ENCODE results near the gene TDP1. TPM values are rescaled to one million over a fixed set of nuclear protein-coding genes. Genes with fewer than 3 reads are reported as not detected.

TDP1 gene
- total and polyA plus RNA-seq, 9 of the 15 experiments (the other 6 are each of a cell fraction or from before 2014, with no cell fraction given), result 21.4 to 41.6 (median 32.3) TPM

DNA sequence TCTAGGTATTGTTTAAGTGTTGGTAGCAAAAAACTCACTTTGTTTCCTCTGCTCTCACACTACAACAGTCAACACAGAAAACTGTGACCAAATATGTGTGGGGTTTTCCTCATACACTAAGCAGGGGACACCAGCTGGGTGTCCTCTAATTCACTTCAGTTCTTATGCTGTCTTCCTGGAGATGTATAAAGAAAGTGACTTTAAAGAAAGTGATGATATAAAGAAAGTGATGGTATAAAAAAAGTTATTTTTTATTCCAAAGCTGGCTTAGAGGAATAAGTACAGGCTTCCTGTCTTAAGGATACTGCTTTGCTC lies 31.4 kb downstream of the TDP1 start (continued):
- no peak for TF ChIP-seq SREBF1 (IDR thresholded peaks at IDR 0.05; ENCODE audit: borderline replicate concordance, low read depth, low read length)
- no peak for TF ChIP-seq SPI1 (IDR thresholded peaks at IDR 0.05; ENCODE audit: borderline replicate concordance, low read depth, low read length)

- Histone ChIP-seq H3K27me3 (ENCODE audit: control insufficient read depth in 2 of 2, insufficient read depth in 2 of 2, low read length in 2 of 2) (no peaks in the 10 kb centered on the region), H2AFZ (ENCODE audit: low read depth, low read length) (no peak overlapping the region), H4K20me1 (replicated peaks; ENCODE audit: control insufficient read depth, insufficient read depth, low read length) (no peaks in the 10 kb centered on the region), H3K4me1 (replicated peaks in 1 of 2; ENCODE audit: control insufficient read depth in 2 of 2, insufficient read depth in 2 of 2, low read length in 2 of 2) (no peaks in the 10 kb centered on the region), H3K79me2 (ENCODE audit: control insufficient read depth, insufficient read depth, low read length) (no peaks in the 10 kb centered on the region), H3K9me3 (replicated peaks; ENCODE audit: control insufficient read depth, insufficient read depth, low read depth, low read length) (no peaks in the 10 kb centered on the region), H3K9ac (ENCODE audit: insufficient read depth in 1 of 2, low read depth in 2 of 2, low read length in 2 of 2) (no peak overlapping the region), H3K9me1 (ENCODE audit: control insufficient read depth, insufficient read depth, low read length) (no peaks in the 10 kb centered on the region), H3K36me3 (ENCODE audit: control insufficient read depth, insufficient read depth, low read length) (peaks cover 58% of the 10 kb centered on the region; the same call in 2 of the 3 replicates), H3K27ac (ENCODE audit: extremely low read depth, low read depth, low read length) (no peak overlapping the region), H3K4me2 (ENCODE audit: insufficient read depth, low read length) (no peak overlapping the region), H3K4me3 (no peak overlapping the region)
- CTCF ChIA-PET (ENCODE audit: low intra/inter-chr PET ratio), result no interaction called here
- ATAC-seq, result no peak
- no TSS peak for BruUV-seq (replicated peaks)
- no peak for DNase-seq (ENCODE audit: extremely low read depth in 1 of 4, low spot score in 3 of 4)
- intact Hi-C loops (cut with micrococcal nuclease), result no loop called here
- in situ Hi-C loops (cut with MboI), result no loop called here
- no peak for FAIRE-seq
- 100% methylated on average over 1 of the region's 5 CpGs for WGBS (ENCODE audit: insufficient coverage, low coverage, missing lambda C conversion rate)
- POLR2A ChIA-PET, result no interaction called here
- TF ChIP-seq CBFB (CRISPR knock-in tag; IDR thresholded peaks at IDR 0.05) (no peak), HDAC8 (tag; IDR thresholded peaks at IDR 0.05) (no peak), EWSR1 (IDR thresholded peaks at IDR 0.05; ENCODE audit: borderline replicate concordance, low read depth, partially characterized antibody) (no peak), TAF15 (IDR thresholded peaks at IDR 0.05; ENCODE audit: low read depth, low read length) (no peak), YY1 (IDR thresholded peaks at IDR 0.05; ENCODE audit: borderline replicate concordance in 1 of 3, control insufficient read depth in 1 of 3, extremely low read depth in 1 of 3, insufficient read depth in 3 of 3, insufficient read length in 1 of 3, insufficient replicate concordance in 2 of 3, low read depth in 1 of 3, low read length in 2 of 3) (no peak), ZNF764 (CRISPR knock-in tag; IDR thresholded peaks at IDR 0.05; ENCODE audit: low read depth) (no peak), MLLT1 (IDR thresholded peaks at IDR 0.05) (no peak), NFATC3 (IDR thresholded peaks at IDR 0.05) (no peak), ZNF444 (CRISPR knock-in tag; IDR thresholded peaks at IDR 0.05) (no peak), CBFA2T3 (IDR thresholded peaks at IDR 0.05) (no peak), FOXA3 (CRISPR knock-in tag; conservative IDR thresholded peaks at IDR 0.05 in 1 of 2, IDR thresholded peaks at IDR 0.05 in 1 of 2) (no peak), MEF2A (IDR thresholded peaks at IDR 0.05; ENCODE audit: control insufficient read depth, low read depth, low read length) (no peak), NCOR1 (IDR thresholded peaks at IDR 0.05) (no peak), ZNF436 (CRISPR knock-in tag; IDR thresholded peaks at IDR 0.05) (no peak), POLR2AphosphoS5 (IDR thresholded peaks at IDR 0.05; ENCODE audit: control insufficient read depth, insufficient read depth, low read depth, low read length) (no peak)
- TF ChIP-seq, protein P1, sequence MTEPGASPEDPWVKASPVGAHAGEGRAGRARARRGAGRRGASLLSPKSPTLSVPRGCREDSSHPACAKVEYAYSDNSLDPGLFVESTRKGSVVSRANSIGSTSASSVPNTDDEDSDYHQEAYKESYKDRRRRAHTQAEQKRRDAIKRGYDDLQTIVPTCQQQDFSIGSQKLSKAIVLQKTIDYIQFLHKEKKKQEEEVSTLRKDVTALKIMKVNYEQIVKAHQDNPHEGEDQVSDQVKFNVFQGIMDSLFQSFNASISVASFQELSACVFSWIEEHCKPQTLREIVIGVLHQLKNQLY (CRISPR knock-in tag; conservative IDR thresholded peaks at IDR 0.05), result no peak
Measured at GRCh38 chr14:89988787-89989186, 33.1 kb downstream of the TDP1 start.
